HL-60 (cell line): ENCODE measurements around the gene ZBTB5.

Experiments used
- DNase-seq, 2 experiments: peaks; one replicate each; pipeline ENCODE4 v3.0.0-alpha.2; 2010 to 2020; ENCODE audit warnings: low read depth in 1 of 2, low spot score in 1 of 2
- H3K27ac ChIP-seq: fragments of 250-450 bp; sonication (Bioruptor Pico); replicated peaks from 2 replicates; pipeline ENCODE4 v1.5.1; 2020; ENCODE audit warnings: mild to moderate bottlenecking, moderate library complexity
- H3K27me3 ChIP-seq: fragments of 250-450 bp; sonication (Bioruptor Pico); 2 replicates; pipeline ENCODE4 v1.5.1; 2021; ENCODE audit warnings: mild to moderate bottlenecking, moderate library complexity; ENCODE audit not compliant: insufficient read depth, poor library complexity, severe bottlenecking
- H3K4me3 ChIP-seq: replicated peaks from 2 replicates; pipeline ENCODE4 v1.5.1; 2011; ENCODE audit warnings: mild to moderate bottlenecking, control low read depth, low read length; ENCODE audit not compliant: insufficient read depth
- GABPA ChIP-seq: IDR thresholded peaks from 2 replicates; pipeline ENCODE4 v1.6.1; 2012; ENCODE audit warnings: low read depth
- POLR2AphosphoS5 ChIP-seq: IDR thresholded peaks from 2 replicates; pipeline ENCODE4 v1.6.1; 2012; ENCODE audit warnings: low read depth
- SPI1 ChIP-seq: IDR thresholded peaks from 2 replicates; pipeline ENCODE4 v1.6.1; 2012; ENCODE audit warnings: low read depth, mild to moderate bottlenecking, borderline replicate concordance
- TF ChIP-seq, protein P1 (sequence below): IDR thresholded peaks from 2 replicates; pipeline ENCODE4 v1.6.1; 2012; ENCODE audit warnings: low read depth; ENCODE audit not compliant: insufficient replicate concordance
- TF ChIP-seq, protein P2 (sequence below): IDR thresholded peaks from one replicate; pipeline ENCODE4 v1.5.1; 2011; ENCODE audit warnings: low read length, control low read depth, inconsistent platforms; ENCODE audit not compliant: insufficient read depth

ZBTB5 gene

DNA sequence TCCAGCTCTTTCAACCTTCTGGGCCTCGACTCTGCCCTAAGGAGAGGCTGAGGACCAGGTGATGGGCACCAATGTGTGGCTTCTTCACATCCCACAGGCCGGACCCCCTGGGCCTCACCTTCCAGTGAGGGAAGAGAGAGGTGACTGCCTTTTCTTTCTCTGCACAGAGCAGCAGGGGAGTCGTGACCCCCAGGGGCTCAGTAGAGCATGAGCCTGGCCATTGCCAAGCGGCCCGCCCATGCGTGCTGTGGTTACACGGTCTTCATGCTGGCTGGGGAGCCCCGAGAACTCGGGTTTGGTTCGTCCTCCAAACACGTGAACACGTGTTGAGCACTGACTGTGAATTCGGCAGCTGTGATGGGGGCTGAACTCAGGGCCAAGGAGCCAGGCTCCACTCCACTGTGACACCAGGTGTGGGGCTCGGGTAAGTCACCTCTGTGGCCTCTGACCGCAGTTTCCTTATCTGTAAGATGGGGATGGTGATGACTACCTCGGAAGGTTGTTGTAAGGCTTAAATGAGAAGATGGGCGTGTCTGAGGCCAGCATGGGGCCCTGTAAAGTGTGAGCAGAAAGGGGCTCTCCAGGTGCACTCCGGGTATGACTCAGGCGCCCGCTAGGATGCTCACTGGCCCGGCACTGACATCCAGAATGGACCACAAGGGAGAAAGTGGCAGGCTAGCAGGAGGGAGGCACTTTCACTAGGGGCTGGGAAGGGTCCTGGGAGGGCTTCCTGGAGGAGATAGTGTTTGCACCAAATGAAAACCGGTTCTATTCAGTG is 56.1 kb downstream of the ZBTB5 start:
- TF ChIP-seq, protein P1, sequence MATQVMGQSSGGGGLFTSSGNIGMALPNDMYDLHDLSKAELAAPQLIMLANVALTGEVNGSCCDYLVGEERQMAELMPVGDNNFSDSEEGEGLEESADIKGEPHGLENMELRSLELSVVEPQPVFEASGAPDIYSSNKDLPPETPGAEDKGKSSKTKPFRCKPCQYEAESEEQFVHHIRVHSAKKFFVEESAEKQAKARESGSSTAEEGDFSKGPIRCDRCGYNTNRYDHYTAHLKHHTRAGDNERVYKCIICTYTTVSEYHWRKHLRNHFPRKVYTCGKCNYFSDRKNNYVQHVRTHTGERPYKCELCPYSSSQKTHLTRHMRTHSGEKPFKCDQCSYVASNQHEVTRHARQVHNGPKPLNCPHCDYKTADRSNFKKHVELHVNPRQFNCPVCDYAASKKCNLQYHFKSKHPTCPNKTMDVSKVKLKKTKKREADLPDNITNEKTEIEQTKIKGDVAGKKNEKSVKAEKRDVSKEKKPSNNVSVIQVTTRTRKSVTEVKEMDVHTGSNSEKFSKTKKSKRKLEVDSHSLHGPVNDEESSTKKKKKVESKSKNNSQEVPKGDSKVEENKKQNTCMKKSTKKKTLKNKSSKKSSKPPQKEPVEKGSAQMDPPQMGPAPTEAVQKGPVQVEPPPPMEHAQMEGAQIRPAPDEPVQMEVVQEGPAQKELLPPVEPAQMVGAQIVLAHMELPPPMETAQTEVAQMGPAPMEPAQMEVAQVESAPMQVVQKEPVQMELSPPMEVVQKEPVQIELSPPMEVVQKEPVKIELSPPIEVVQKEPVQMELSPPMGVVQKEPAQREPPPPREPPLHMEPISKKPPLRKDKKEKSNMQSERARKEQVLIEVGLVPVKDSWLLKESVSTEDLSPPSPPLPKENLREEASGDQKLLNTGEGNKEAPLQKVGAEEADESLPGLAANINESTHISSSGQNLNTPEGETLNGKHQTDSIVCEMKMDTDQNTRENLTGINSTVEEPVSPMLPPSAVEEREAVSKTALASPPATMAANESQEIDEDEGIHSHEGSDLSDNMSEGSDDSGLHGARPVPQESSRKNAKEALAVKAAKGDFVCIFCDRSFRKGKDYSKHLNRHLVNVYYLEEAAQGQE = no peak
- no peak for TF ChIP-seq GABPA
- no peak for TF ChIP-seq SPI1
- no peak for TF ChIP-seq POLR2AphosphoS5
- TF ChIP-seq, protein P2, sequence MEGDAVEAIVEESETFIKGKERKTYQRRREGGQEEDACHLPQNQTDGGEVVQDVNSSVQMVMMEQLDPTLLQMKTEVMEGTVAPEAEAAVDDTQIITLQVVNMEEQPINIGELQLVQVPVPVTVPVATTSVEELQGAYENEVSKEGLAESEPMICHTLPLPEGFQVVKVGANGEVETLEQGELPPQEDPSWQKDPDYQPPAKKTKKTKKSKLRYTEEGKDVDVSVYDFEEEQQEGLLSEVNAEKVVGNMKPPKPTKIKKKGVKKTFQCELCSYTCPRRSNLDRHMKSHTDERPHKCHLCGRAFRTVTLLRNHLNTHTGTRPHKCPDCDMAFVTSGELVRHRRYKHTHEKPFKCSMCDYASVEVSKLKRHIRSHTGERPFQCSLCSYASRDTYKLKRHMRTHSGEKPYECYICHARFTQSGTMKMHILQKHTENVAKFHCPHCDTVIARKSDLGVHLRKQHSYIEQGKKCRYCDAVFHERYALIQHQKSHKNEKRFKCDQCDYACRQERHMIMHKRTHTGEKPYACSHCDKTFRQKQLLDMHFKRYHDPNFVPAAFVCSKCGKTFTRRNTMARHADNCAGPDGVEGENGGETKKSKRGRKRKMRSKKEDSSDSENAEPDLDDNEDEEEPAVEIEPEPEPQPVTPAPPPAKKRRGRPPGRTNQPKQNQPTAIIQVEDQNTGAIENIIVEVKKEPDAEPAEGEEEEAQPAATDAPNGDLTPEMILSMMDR = no peak
- H3K4me3 ChIP-seq = no peak overlapping the region
- H3K27ac ChIP-seq = no peak overlapping the region
- DNase-seq = no peak
- no peaks in the 10 kb centered on the region for H3K27me3 ChIP-seq

DNA sequence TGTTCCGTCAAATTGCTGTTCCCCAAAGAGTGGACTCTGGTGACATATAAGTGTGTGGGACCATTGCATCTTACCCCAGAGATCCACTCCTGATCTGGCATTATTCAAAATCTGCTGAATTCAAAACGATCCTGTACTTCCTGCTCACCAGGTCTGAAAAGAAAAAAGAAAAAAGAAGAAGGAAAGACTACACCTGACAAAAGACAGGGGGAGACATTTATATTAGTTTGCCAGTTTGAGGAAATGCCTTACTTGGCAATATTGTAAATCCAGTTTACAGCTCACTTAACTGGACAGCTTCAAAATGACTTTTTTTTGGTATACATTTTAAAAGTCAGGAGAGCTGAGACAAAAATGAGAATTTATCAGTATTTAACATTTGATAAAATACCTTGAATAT is 57.8 kb downstream of the ZBTB5 start:
- no peak for DNase-seq
- H3K4me3 ChIP-seq = no peak overlapping the region
- H3K27me3 ChIP-seq = no peaks in the 10 kb centered on the region
- no peak overlapping the region for H3K27ac ChIP-seq
- TF ChIP-seq, protein P2 = no peak
- TF ChIP-seq, protein P1 = no peak
- TF ChIP-seq SPI1 (no peak), GABPA (no peak), POLR2AphosphoS5 (no peak)

DNA sequence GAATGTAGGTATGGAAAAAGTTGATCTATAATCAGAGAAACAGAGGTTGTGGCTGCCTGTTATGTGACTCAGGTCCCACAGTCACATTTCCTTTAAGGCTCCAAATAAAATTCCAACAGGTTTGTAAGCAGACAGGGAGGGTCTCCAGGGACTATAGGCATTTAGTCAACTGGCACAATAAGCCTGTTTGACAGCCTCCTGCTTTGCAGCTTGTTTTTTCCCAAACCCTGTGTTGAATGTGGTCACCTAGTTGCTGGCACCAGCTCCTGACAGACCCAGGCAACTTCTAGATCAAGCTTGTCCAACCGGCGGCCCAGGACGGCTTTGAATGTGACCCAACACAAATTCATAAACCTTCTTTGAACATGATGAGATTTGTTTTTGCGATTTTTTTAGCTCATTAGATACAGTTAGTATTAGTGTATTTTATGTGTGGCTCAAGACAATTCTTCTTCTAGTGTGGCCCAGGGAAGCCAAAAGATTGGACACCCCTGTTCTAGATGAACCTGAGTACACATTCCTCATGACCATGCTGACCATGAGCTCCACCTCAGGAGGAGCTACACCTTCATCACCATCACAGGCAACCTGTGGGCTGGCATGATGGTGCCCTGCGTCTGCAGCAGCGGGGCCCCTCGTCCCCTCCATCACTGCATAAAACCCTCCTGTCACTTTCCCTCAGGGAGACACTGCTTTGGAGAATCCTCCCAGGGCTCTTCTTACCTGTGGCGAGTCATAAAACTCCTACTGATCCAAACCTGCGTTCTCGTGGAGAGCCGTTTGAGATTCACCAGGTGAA is 58.4 kb downstream of the ZBTB5 start:
- DNase-seq = no peak
- Histone ChIP-seq H3K4me3 (no peak overlapping the region), H3K27ac (no peak overlapping the region), H3K27me3 (no peaks in the 10 kb centered on the region)
- TF ChIP-seq SPI1 = no peak
- TF ChIP-seq, protein P2 = no peak
- TF ChIP-seq, protein P1 = no peak
- TF ChIP-seq GABPA = no peak
- no peak for TF ChIP-seq POLR2AphosphoS5
